Mesenchymal stem cell (in vitro differentiated cells and primary cell): ENCODE results near the gene PHF19.
A peak's percentile ranks its signal among the peaks of the same experiment; 100 is the strongest.

Experiments used
- DNase-seq: peaks from one replicate; pipeline ENCODE4 v3.0.0-alpha.2; 2013
- H2AFZ ChIP-seq: one replicate; pipeline ENCODE4 v1.6.1; 2013; ENCODE audit warnings: low read depth, mild to moderate bottlenecking, control low read depth, inconsistent platforms, low read length, moderate library complexity
- H2AK5ac ChIP-seq: 2 replicates; pipeline ENCODE4 v1.6.1; 2013; ENCODE audit warnings: low read length, moderate library complexity, mild to moderate bottlenecking, inconsistent platforms; ENCODE audit not compliant: severe bottlenecking
- H2BK120ac ChIP-seq: one replicate; pipeline ENCODE4 v1.6.1; 2013; ENCODE audit warnings: low read depth, mild to moderate bottlenecking, inconsistent platforms, low read length, moderate library complexity
- H2BK12ac ChIP-seq, 2 experiments: one replicate each; pipeline ENCODE4 v1.6.1; 2013; ENCODE audit warnings: inconsistent platforms in 2 of 2, low read length in 2 of 2, mild to moderate bottlenecking in 2 of 2, moderate library complexity in 2 of 2, control low read depth in 1 of 2
- H2BK15ac ChIP-seq: one replicate; pipeline ENCODE4 v1.6.1; 2013; ENCODE audit warnings: mild to moderate bottlenecking, low read depth, inconsistent platforms; ENCODE audit not compliant: poor library complexity, severe bottlenecking
- H2BK5ac ChIP-seq: 2 replicates; pipeline ENCODE4 v1.6.1; 2013; ENCODE audit warnings: low read depth, mild to moderate bottlenecking, low read length, control low read depth, inconsistent platforms; ENCODE audit not compliant: poor library complexity, severe bottlenecking
- H3K14ac ChIP-seq, 2 experiments: one replicate each; pipeline ENCODE4 v1.6.1; 2013; ENCODE audit warnings: inconsistent platforms in 2 of 2, low read length in 2 of 2, control low read depth in 1 of 2, mild to moderate bottlenecking in 1 of 2, moderate library complexity in 1 of 2
- H3K18ac ChIP-seq, 2 experiments: one replicate each; pipeline ENCODE4 v1.6.1; 2013; ENCODE audit warnings: inconsistent platforms in 2 of 2, low read length in 2 of 2, control low read depth in 1 of 2, low read depth in 1 of 2, mild to moderate bottlenecking in 1 of 2
- H3K23ac ChIP-seq, 2 experiments: one replicate each; pipeline ENCODE4 v1.6.1; 2013; ENCODE audit warnings: inconsistent platforms in 2 of 2, low read length in 2 of 2, mild to moderate bottlenecking in 2 of 2, moderate library complexity in 2 of 2, control low read depth in 1 of 2
- H3K27ac ChIP-seq: 2 replicates; pipeline ENCODE4 v1.5.1; 2013; ENCODE audit warnings: mild to moderate bottlenecking, moderate library complexity, low read length, control low read depth, inconsistent platforms; ENCODE audit not compliant: poor library complexity, severe bottlenecking
- H3K27me3 ChIP-seq, 2 experiments: 2 replicates each; pipeline versions ENCODE4 v1.6.1 to v1.7.0; 2013; ENCODE audit warnings: low read length in 2 of 2, mild to moderate bottlenecking in 2 of 2, moderate library complexity in 2 of 2, control low read depth in 1 of 2, inconsistent platforms in 1 of 2; ENCODE audit not compliant: control insufficient read depth in 1 of 2, insufficient read depth in 1 of 2
- H3K36me3 ChIP-seq, 2 experiments: 2 replicates each; pipeline versions ENCODE4 v1.6.1 to v1.7.0; 2013; ENCODE audit warnings: low read length in 2 of 2, control low read depth in 1 of 2, inconsistent platforms in 1 of 2, low read depth in 1 of 2, mild to moderate bottlenecking in 1 of 2; ENCODE audit not compliant: insufficient read depth in 2 of 2, control insufficient read depth in 1 of 2
- H3K4ac ChIP-seq, 2 experiments: one replicate each; pipeline ENCODE4 v1.6.1; 2013; ENCODE audit warnings: inconsistent platforms in 2 of 2, low read length in 2 of 2, mild to moderate bottlenecking in 2 of 2, moderate library complexity in 2 of 2, control low read depth in 1 of 2, low read depth in 1 of 2
- H3K4me1 ChIP-seq: 2 replicates; pipeline ENCODE4 v1.6.1; 2013; ENCODE audit warnings: low read depth, low read length, control low read depth; ENCODE audit not compliant: control insufficient read depth, insufficient read depth
- H3K4me2 ChIP-seq: 2 replicates; pipeline ENCODE4 v1.6.1; 2013; ENCODE audit warnings: low read length, mild to moderate bottlenecking, inconsistent platforms; ENCODE audit not compliant: poor library complexity, severe bottlenecking
- H3K4me3 ChIP-seq, 2 experiments: 2 replicates each; pipeline versions ENCODE4 v1.5.1 to v1.7.0; 2013; ENCODE audit warnings: low read length in 2 of 2, mild to moderate bottlenecking in 2 of 2, control low read depth in 1 of 2, low read depth in 1 of 2; ENCODE audit not compliant: insufficient read depth in 1 of 2
- H3K79me1 ChIP-seq: replicated peaks from 2 replicates; pipeline ENCODE4 v1.6.1; 2013; ENCODE audit warnings: mild to moderate bottlenecking, control low read depth, low read length, inconsistent platforms; ENCODE audit not compliant: poor library complexity, severe bottlenecking
- H3K9ac ChIP-seq: 2 replicates; pipeline ENCODE4 v1.7.0; 2013; ENCODE audit warnings: mild to moderate bottlenecking, low read length, moderate library complexity
- H3K9me3 ChIP-seq: 2 replicates; pipeline ENCODE4 v1.7.0; 2013; ENCODE audit warnings: mild to moderate bottlenecking, low read length; ENCODE audit not compliant: control insufficient read depth
- H4K8ac ChIP-seq: one replicate; pipeline ENCODE4 v1.6.1; 2013; ENCODE audit warnings: inconsistent platforms, mild to moderate bottlenecking, low read length, moderate library complexity
- H4K91ac ChIP-seq: one replicate; pipeline ENCODE4 v1.6.1; 2013; ENCODE audit warnings: mild to moderate bottlenecking, low read length, inconsistent platforms
- WGBS: methylation state at CpG from one replicate; pipeline ENCODE4 v1.1.7; 2013; ENCODE audit warnings: mixed read lengths; 5-methylcytosine and 5-hydroxymethylcytosine counted together

Gene PHF19

GRCh38 chr9:120874226-120875194, 2.5 kb downstream of the PHF19 start:
- H3K4me2 ChIP-seq: no peak overlapping the region
- no peak overlapping the region for H2BK12ac ChIP-seq
- H2AFZ ChIP-seq: no peak overlapping the region
- H4K91ac ChIP-seq: no peak overlapping the region
- peaks cover 10 to 16% of the 10 kb centered on the region in 2 experiments for H3K36me3 ChIP-seq
- H3K79me1 ChIP-seq: no peaks in the 10 kb centered on the region
- peaks cover 5 to 19% of the 10 kb centered on the region in 2 experiments for H3K27me3 ChIP-seq
- no peak for DNase-seq
- no peak overlapping the region for H3K27ac ChIP-seq
- no peak overlapping the region for H2BK5ac ChIP-seq
- WGBS: 97% methylated on average over 9 of the region's 10 CpGs
- H2AK5ac ChIP-seq: peak overlapping the region; percentile 55
- no peak overlapping the region for H3K9ac ChIP-seq
- no peak overlapping the region for H3K23ac ChIP-seq
- H3K9me3 ChIP-seq: no peaks in the 10 kb centered on the region
- no peak overlapping the region for H3K4ac ChIP-seq
- H2BK15ac ChIP-seq: no peak overlapping the region
- no peak overlapping the region for H3K14ac ChIP-seq
- H3K4me3 ChIP-seq: no peak overlapping the region
- no peak overlapping the region for H3K18ac ChIP-seq
- H2BK120ac ChIP-seq: no peak overlapping the region
- H3K4me1 ChIP-seq: peaks cover 32% of the 10 kb centered on the region
- H4K8ac ChIP-seq: no peak overlapping the region

GRCh38 chr9:120873512-120873911, 3.5 kb downstream of the PHF19 start:
- Histone ChIP-seq H3K36me3 (peaks cover 11 to 16% of the 10 kb centered on the region in 2 experiments), H2BK120ac (no peak overlapping the region), H4K91ac (no peak overlapping the region), H3K4me1 (peaks cover 36% of the 10 kb centered on the region), H3K4me2 (no peak overlapping the region), H3K27me3 (peaks cover 3 to 9% of the 10 kb centered on the region in 2 experiments), H3K23ac (no peak overlapping the region), H3K4ac (no peak overlapping the region), H3K27ac (peak overlapping the region; percentile 18), H3K9me3 (no peaks in the 10 kb centered on the region), H2BK5ac (no peak overlapping the region), H3K14ac (no peak overlapping the region), H4K8ac (no peak overlapping the region), H3K79me1 (no peaks in the 10 kb centered on the region), H3K18ac (no peak overlapping the region), H2AK5ac (no peak overlapping the region), H2BK12ac (no peak overlapping the region), H2AFZ (no peak overlapping the region), H3K4me3 (no peak overlapping the region), H2BK15ac (no peak overlapping the region), H3K9ac (no peak overlapping the region)
- WGBS: 65% methylated on average over 4 of the region's 4 CpGs
- no peak for DNase-seq

GRCh38 chr9:120872791-120873502, 4.0 kb downstream of the PHF19 start:
- 97% methylated on average over 3 of the region's 3 CpGs for WGBS
- Histone ChIP-seq H2AK5ac (no peak overlapping the region), H3K36me3 (peaks cover 11 to 16% of the 10 kb centered on the region in 2 experiments), H3K4me1 (peaks cover 40% of the 10 kb centered on the region), H4K91ac (no peak overlapping the region), H3K79me1 (no peaks in the 10 kb centered on the region), H3K4me2 (no peak overlapping the region), H2BK12ac (no peak overlapping the region), H3K27ac (peak overlapping the region; percentile 18), H2BK120ac (no peak overlapping the region), H3K23ac (no peak overlapping the region), H4K8ac (no peak overlapping the region), H2AFZ (no peak overlapping the region), H3K9me3 (no peaks in the 10 kb centered on the region), H3K4me3 (no peak overlapping the region), H3K9ac (no peak overlapping the region), H3K18ac (no peak overlapping the region), H2BK5ac (no peak overlapping the region), H3K4ac (no peak overlapping the region), H2BK15ac (no peak overlapping the region), H3K14ac (no peak overlapping the region), H3K27me3 (peaks cover 0 to 3% of the 10 kb centered on the region in 2 experiments)
- no peak for DNase-seq

- H2BK12ac ChIP-seq: no peak overlapping the region
- H3K4me1 ChIP-seq: peaks cover 27% of the 10 kb centered on the region
- H3K27ac ChIP-seq: no peak overlapping the region
- H3K4me2 ChIP-seq: no peak overlapping the region
- DNase-seq: no peak
- no peak overlapping the region for H2BK5ac ChIP-seq
- peaks cover 1% of the 10 kb centered on the region for H3K79me1 ChIP-seq
- no peaks in the 10 kb centered on the region for H3K27me3 ChIP-seq
- no peaks in the 10 kb centered on the region for H3K9me3 ChIP-seq
- H3K18ac ChIP-seq: no peak overlapping the region
- 86% methylated on average over 9 of the region's 9 CpGs for WGBS
- H4K8ac ChIP-seq: peak overlapping the region; percentile 51
- no peak overlapping the region for H3K23ac ChIP-seq
- no peak overlapping the region for H2AK5ac ChIP-seq
- H2BK15ac ChIP-seq: peak overlapping the region; percentile 80
- H3K36me3 ChIP-seq: peaks cover 16 to 27% of the 10 kb centered on the region in 2 experiments
- no peak overlapping the region for H3K9ac ChIP-seq
- no peak overlapping the region for H2BK120ac ChIP-seq
- H3K14ac ChIP-seq: no peak overlapping the region
- H3K4ac ChIP-seq: no peak overlapping the region
- H3K4me3 ChIP-seq: no peak overlapping the region
- H4K91ac ChIP-seq: no peak overlapping the region
- no peak overlapping the region for H2AFZ ChIP-seq
Observed at GRCh38 chr9:120870206-120870605, 6.8 kb downstream of the PHF19 start.
